NCI-H2171 treated with DMSO at 0.1 percent for 48 hours (cell line): ENCODE results near the gene PEX13.
A peak's percentile ranks its signal among the peaks of the same experiment; 100 is the strongest.
"Not testable (repeated sequence)": the region's sequence is repeated elsewhere in the genome, so short reads cannot be mapped to it uniquely, and the experiment has no call there.

Experiments used
- DNase-seq: peaks from one replicate; lab custom pipeline; 2025; lab: John Stamatoyannopoulos, UW

Gene PEX13, protein sequence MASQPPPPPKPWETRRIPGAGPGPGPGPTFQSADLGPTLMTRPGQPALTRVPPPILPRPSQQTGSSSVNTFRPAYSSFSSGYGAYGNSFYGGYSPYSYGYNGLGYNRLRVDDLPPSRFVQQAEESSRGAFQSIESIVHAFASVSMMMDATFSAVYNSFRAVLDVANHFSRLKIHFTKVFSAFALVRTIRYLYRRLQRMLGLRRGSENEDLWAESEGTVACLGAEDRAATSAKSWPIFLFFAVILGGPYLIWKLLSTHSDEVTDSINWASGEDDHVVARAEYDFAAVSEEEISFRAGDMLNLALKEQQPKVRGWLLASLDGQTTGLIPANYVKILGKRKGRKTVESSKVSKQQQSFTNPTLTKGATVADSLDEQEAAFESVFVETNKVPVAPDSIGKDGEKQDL

DNA sequence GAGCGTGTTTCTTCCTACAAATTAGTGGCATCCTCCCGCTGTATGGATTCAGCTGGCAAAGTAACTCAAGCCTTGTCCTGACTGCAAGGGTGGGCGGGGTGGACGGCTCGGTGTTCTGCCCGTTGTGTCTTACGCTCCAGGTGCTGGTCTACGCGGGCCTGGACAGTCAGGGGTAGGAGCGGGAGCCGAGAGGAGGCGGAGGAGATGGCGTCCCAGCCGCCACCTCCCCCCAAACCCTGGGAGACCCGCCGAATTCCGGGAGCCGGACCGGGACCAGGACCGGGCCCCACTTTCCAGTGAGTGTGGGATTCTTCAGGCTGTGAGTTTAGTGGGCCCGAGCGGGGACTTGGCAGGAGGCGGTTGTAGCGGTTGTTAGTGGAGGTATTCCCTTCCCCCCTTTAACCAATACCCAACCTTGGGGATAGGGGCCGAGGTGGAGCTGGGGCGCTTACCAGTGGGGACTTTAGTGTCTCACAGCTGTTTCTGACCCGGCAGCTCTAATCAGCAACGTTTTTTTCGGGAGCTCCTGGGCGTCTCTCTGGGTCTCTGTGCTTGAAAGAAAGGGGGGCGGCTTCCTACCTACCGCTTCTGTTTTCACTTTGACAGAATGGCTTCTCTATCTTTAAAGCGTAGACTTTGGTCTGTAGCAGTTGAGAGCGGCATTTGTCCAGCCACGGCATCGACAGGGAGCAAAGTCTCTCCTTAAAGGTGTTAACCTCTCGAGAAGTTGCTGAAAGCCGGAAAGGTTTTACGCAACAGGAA lies at the start of gene PEX13, which contains the start of gene PUS10:
Gene PEX13 (plus strand): TSS at position 165 of the 762 bp plus-strand sequence. CDS start 40 bp downstream, at position 205.
Gene PUS10 (minus strand): TSS at position 700 of the 762 bp plus-strand sequence. CDS start 6,365 bp downstream, outside the sequence.
- DNase-seq = peak; percentile 94

DNA sequence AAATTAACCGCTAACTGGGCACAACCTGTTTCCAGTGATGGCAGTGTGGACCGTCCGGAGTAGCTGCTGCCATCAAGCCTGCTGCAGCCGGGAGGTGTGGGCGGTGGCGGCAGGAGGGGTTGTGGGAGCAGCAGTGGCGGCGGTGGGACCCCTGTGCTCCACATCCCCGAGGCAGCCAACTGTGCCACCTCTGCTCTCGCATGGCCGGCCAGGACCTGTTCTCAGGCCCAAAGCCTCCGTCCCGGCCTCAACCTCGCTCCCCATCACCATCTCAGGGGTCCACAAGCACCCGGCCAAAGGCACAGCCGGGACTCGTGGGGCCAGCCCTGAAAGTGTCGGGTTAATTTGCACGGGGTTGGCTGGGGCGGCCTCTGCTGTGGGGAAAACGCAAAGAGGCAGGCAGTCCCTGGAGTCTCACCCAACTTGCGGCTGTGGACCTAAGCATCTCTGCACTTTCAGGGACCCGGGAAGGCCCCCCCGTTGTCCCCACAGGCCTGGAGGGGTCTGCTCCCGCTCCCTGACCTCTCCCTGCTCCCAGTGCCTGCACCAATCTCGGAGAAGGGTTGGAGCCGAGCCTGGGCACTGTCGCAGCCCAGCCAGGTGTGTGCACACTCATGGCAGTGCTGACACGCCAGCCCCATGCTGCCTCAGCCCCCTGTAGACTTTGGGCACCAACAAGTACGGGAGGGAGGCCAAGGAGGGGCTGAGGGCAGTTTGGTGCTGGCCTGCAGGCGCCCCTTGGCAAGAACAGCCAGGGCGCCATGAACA lies 44.4 kb upstream of the PEX13 start:
- DNase-seq = no peak

DNA sequence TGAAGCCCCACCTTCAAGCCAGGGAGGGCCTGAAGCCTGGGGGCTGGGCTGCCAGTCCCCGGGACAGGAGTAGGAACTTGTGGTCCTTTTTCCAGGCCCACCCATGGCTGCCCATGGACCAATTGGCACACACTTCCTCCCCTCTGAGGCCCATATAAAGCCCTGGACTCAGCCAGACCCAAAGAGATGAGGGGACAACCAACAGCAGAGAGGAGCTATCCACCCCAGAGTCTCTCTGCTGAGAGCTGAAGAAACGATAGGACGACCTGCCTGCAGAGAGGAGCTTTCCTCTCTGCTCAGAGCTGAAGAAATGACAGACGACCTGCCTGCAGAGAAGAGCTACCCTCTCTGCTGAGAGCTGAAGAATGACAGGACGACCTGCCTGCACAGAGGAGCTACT lies 43.8 kb upstream of the PEX13 start:
- DNase-seq = no peak

DNA sequence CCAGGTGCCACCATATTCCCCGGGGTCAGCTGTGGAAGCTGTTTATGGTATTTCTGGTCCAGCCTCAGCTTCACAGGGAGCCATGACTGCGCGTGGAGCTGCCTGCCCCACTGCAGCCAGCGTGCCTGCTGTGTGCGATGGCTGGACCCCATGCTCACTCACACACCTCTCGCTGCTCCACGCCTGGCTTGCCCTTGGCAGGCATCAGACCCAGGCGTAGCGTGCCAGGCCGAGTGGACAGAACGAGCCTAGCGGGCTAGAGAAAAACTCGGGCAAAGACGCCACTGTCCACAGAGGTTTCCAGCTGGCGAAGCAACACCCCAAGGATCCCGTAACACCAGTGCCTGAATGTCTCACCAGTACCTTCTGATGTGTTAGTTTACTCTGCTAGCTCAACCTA lies 42.9 kb upstream of the PEX13 start:
- no peak for DNase-seq

DNA sequence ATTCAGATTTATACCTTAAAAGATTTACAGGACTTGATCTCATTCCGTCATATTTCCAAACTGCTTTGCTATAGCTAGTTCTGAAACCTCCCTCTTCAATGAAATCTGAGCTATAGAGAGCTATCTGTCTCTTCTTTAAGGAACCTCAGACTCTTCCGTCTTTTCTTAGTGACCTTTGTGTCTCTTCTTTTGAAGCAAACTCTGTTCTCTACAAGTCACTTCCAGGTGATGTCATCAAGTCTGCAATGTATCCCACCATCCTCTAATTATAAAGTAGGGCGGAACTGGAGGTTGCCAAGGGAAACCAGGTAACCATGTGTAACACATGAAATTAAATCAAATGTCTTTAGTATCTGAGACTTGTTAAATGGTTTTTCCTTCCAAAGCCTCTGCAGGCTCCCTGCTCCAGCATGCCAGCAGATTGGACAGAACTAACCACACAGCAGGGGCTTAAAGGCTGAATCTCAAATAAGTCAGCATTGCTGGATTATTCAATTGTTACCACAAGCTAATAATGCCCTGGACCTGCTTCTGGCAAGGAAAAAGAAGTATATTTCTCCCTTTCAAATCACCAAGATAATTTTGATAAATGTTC lies 41.2 kb upstream of the PEX13 start:
- no peak for DNase-seq

DNA sequence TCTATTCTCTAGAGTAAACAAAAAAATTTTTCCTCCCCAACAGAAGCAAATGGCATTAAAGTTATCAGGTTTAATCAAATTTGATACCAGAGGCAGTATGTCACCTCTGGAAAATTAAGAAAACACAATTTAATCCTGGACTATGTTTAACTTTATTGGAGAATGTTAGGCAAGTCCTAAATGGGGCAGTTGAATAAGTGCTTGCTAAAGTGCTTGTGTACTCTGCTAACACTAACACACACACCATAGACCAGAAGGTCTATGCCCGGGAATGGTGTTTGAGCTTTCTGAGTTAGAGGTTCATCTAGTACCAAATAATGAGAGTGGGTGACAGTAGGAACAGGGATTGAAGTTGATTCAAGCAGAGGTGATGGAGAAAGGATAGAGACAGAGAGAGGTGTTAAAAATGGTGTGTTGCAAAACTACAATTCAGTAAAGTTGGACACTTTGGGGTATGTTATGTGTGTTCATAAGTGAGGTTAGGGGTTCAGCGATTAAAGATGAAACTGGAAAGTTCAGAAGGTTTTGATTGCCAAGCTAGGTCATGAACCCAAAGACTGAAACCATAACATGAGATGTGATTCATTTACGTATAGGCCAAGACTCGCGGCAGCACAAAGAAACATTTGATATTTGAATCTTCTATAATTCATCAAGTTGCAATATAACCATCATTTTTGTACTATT lies 40.5 kb upstream of the PEX13 start:
- DNase-seq = no peak

DNA sequence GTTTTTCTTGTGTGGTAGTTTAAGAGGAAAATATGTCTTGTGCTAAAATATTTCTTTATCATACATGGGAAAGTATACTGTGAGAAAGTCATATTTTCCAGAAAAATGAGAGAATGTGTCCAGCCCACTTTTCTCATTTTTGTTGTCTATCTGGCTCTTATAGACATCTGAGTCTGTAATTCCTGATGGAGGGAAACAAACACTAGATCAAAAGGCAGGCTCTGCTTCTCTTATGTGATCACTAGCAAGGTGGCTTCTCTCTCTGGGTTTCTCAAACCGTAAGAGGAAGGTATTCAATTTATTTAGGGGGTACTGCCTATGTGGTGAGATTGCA lies 40.0 kb upstream of the PEX13 start:
- no peak for DNase-seq

DNA sequence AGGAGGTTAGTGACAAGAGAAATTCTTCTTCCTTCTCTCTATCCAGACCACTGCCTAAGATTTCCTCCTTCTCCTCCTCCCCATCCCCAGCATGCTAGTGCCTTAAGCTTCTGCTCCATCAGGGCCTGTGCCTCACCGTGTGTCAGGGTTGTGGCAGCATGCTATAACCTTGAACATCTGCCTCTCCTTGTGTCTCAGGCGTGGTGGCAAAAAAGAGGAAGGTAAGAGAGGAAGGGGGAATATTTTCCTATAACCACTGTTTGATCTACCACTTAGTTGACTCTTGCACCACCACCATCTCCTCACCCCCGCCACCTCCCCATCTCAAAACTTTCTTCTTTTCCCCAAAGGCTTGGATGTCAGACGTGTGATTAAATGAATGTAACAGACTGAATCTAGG lies 38.3 kb upstream of the PEX13 start:
- no peak for DNase-seq

DNA sequence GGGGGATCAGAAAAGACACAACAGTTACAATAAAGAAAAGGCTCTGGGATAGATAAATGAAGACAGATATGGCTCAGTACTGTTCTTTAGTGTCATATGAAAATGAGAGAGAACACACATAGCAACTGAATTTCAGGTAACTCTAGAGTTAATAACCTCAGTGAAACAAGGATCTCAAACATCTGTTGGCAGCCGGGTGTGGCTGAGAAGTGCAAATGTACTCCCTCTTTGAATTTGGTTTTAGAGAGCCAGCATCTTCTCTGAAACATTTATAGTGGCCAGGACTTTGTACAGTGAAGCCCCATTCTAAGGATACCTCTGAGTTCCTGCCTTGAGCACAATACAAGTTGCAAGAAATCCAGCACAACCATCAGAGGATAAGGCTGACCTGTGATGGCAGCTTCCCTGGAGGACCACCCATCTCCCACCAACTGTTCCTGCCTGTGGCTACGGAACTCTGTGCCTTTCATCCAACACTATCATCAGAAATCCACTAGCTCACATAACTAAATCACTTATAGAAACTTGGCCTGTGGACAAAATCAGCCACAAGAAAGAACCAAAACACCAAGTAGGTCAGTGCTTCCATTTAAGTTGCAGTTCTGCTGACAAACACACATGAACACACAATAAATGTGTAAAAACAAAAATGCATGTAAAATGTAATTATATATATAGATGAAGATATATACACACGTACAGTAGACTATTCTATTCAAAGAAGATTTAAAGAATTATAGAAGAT lies 37.3 kb upstream of the PEX13 start:
- no peak for DNase-seq

DNA sequence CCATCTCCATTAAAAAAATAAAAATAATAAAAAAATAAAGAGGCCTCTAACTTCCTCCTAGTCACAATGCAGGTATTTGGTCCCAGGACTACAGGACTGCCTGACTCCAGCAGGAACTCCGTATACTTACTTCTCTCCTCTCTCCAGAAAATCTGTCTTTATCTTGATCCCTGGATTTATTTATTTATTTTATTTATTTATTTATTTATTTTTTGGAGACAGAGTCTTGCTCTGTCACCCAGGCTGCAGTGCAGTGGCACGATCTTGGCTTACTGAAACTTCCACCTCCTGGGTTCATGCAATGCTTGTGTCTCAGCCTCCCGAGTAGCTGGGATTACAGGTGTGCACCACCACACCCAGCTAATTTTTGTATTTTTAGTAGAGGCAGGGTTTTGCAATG lies 35.5 kb upstream of the PEX13 start:
- DNase-seq = not testable (repeated sequence)

DNA sequence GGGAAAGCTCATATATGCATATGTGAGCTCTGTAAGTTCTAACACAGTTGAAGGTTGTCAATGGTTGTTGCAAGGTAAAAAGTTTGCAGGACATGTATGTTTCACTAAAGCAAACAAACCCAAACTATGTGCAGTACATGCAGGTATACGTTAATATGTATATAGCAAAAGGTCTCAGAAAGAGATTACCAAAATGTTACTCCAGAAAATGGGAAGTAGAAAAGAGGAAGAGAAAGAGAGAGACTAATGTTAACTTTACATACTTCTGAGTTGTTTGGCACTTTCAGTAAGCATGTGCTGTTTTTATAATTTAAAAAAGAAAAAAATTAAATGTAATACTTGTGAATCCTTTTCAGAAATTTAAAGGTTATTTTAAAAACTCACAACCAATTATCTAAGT lies 32.8 kb upstream of the PEX13 start:
- DNase-seq = no peak

DNA sequence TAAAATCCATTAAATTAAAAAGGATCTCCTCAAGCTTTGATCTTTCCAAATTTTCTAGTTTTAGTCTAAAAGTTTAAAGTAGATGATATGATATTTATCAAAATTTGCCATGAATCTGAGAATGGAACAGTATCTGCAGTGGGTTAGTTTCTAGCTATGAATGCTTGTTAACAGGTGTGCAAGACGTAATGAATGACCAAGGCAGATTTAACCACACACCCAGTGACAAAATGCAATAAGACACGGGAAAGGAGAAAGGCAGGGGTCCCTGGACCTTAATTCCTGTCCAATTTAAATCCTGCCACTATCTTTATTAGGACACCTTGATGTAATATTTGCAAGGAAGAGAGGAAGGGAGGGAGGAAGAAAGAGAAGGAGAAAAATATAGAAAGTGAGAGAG lies 30.5 kb upstream of the PEX13 start:
- DNase-seq = no peak

DNA sequence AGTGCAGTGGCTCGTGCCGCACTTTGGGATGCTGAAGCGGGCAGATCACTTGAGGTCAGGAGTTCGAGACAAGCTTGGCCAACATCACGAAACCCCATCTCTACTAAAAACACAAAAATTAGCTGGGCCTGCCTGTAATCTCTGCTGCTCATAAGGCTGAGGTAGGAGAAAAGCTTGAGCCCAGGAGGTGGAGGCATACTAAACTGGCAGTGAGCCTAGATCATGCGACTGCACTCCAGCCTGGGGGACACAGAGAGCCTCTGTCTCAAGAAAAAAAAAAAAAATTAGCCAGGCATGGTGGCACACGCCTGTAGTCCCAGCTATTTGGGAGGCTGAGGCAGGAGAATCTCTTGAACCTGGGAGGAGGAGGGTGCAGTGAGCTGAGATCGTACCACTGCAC lies 29.9 kb upstream of the PEX13 start:
- DNase-seq = peak; percentile 6

DNA sequence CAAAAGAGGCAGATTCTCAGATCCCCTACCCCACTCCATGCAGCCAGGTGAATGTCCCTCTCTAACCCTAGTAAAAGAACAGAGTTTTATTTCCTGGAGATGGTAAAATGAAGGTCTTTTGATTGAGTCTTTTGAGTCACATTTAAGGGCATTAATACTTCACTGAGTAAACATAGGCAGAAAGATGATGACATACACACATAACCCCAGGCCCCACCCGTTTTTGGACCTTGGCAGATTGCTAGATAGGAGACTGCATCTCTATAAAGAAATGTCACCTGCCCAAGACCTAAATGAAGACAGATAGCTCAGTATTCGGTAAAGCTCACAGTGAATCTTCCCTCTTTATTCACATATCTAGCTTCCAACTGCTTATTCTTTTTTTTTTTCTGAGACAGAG lies 28.3 kb upstream of the PEX13 start:
- DNase-seq = no peak

DNA sequence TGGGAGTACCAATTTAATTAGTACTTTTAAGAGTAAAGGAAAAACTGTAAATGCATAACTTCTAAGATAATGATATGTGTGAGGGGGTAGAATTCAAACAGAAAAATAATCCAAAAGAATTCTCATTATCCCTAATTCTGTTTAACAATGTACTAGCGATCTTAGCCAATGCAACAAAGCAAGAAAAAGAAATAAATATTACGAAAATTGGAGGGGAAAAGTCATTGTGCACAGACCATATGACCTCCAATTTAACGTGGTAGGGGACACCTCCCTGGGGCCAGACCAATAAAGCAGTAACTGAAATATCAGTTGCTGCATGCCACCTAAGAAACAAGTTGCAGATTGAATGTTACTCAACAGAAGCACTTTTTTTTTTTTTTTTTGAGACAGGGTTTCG lies 25.9 kb upstream of the PEX13 start:
- no peak for DNase-seq

DNA sequence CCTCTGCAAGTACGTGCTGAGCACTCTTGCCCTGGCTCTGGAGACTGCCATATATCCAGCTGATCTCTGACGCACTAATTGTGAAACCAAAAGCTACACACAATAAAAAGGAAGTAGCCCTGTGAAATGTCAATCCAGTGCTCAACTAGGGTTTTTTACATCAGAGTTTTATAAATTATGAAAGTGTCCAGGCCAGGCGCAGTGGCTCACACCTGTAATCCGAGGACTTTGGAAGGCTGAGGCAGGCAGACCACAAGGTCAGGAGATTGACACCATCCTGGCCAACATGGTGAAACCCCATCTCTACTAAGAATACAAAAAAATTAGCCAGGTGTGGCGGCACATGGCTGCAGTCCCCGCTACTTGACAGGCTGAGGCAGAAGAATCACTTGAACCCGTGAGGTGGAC lies 24.5 kb upstream of the PEX13 start:
- DNase-seq = no peak

DNA sequence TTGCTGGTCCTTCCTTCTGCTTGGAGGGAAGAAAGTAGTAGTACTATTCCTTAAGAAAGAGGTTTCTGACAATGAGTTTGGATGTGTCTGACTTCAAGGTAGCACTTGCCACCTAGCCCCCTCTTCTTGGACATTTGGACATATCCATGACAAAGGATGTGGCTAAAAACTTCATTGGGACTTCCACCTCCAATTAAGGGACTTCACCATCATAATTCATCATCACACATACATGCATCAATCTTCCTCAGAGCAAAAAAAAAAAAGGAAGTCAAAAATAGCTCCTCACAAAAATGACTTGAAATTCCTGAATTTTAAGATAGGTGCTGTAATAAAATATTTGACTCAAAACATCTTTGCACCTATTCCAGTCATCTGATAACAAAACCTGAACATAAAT lies 23.4 kb upstream of the PEX13 start:
- DNase-seq = no peak

DNA sequence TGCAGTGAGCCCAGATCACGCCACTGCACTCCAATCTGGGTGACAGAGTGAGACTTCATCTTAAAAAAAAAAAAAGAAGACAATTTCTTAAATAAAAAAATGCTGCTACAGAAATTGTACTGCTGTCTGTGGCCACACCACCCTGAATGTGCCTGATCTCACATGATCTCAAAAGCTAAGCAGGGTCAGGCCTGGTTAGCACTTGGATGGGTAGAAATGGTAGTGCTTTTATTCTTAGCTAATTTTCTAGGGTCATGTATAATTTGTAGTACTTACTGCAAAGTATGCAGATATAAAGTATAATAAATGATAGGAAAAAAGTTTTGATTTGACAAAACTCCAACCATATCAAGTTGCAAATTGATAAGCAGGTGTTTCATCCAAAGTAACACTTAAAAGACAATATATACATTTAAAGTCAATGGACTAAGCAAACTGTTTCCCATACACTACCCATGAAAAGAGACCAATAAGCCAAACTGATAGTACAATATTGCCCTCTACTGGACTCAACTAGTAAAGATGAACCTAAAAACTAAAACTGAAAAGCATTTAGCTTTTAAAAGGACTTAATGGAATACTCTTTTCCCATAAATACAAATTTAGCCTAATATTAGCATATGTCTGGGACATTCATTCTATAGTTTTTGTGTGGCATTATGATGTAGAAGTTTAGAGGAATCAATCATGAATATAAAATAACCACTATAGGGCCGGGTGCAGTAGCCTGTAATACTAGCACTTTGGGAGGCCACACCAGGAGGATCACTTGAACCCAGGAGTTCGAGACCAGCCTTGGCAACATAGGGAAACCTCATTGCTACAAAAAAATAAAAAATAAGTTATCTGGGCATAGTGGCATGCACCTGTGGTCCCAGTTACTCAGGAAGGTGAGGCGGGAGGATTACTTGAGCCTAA lies 18.6 kb upstream of the PEX13 start:
- DNase-seq = peak; percentile 72

DNA sequence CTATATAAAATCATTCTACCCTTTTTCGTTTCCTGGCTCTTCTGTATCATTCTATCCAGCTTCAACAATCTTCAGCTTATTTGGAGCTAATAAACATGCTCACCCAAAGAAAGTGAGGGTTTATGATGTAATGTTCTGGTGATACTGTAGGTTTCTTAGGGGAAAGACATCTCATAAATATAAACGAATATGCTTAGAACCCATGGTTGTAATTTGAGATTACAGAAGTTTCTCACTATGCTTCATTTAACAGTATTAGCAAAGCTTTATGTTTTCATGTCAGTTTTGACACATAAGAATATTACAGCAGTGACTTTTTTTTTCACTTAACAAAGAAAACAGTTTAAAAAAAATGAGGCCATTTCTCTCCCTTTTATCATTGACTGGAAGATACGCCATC lies 11.8 kb upstream of the PEX13 start:
- peak; percentile 20 for DNase-seq
